Bronchial epithelial cell (primary cell): Measurements from ENCODE around the gene CAMTA1. TPM values are rescaled to one million over a fixed set of nuclear protein-coding genes. Genes with fewer than 3 reads are reported as not detected.
A peak's percentile ranks its signal among the peaks of the same experiment; 100 is the strongest.

Experiments used
- DNase-seq: peaks from one replicate; pipeline ENCODE4 v3.0.0-alpha.2; 2010; ENCODE audit warnings: low read depth
- FAIRE-seq: peaks from 2 replicates; lab custom pipeline; 2011; peaks lifted over from hg19 to GRCh38; lab: Jason Lieb, UNC
- H3K27me3 ChIP-seq: 2 replicates; pipeline ENCODE4 v1.5.1; 2011; ENCODE audit warnings: low read length; ENCODE audit not compliant: control insufficient read depth, insufficient read depth
- H3K36me3 ChIP-seq: 2 replicates; pipeline ENCODE4 v1.5.1; 2011; ENCODE audit warnings: low read length; ENCODE audit not compliant: control insufficient read depth, insufficient read depth
- H3K4me3 ChIP-seq: 2 replicates; pipeline ENCODE4 v1.5.1; 2011; ENCODE audit warnings: mild to moderate bottlenecking, low read depth, low read length, control low read depth
- total RNA-seq: library from RNA; depleted of rRNA; stranded (reverse); fragments of >200 nt; gene quantifications from 2 replicates; pipeline ENCODE4 v1.2.1, GENCODE V29; 2014
- TF ChIP-seq, protein P1 (sequence below): IDR thresholded peaks from 2 replicates; pipeline ENCODE4 v1.5.1; 2011; ENCODE audit warnings: mild to moderate bottlenecking, moderate library complexity, low read length, control low read depth, inconsistent platforms; ENCODE audit not compliant: insufficient read depth, severe bottlenecking

The CAMTA1 gene
- total RNA-seq, 1 donor from 2014 or later: 68.2 TPM

DNA sequence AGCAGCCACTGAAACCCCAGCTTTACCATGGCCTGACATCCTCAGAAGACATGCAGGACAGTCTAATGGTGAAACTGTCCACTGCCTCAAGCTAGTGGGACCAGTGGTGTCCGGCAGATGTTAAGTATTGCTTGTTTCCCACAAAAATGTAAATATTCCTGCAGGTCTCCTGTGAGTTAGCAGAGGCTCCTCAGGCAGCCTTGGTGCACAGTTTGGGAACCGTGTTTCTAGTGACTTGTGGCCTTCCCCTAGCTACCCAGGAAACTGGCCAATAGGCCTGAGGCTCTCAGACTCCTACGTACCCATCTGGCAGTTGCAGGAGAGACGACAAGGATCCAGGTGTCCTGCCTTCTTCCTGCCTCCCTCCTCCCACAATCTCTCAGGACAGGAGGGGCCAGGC lies 142.4 kb downstream of the CAMTA1 start:
- no peak for DNase-seq
- H3K4me3 ChIP-seq: no peak overlapping the region
- TF ChIP-seq, protein P1, sequence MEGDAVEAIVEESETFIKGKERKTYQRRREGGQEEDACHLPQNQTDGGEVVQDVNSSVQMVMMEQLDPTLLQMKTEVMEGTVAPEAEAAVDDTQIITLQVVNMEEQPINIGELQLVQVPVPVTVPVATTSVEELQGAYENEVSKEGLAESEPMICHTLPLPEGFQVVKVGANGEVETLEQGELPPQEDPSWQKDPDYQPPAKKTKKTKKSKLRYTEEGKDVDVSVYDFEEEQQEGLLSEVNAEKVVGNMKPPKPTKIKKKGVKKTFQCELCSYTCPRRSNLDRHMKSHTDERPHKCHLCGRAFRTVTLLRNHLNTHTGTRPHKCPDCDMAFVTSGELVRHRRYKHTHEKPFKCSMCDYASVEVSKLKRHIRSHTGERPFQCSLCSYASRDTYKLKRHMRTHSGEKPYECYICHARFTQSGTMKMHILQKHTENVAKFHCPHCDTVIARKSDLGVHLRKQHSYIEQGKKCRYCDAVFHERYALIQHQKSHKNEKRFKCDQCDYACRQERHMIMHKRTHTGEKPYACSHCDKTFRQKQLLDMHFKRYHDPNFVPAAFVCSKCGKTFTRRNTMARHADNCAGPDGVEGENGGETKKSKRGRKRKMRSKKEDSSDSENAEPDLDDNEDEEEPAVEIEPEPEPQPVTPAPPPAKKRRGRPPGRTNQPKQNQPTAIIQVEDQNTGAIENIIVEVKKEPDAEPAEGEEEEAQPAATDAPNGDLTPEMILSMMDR: no peak
- peaks cover 4% of the 10 kb centered on the region for H3K27me3 ChIP-seq
- FAIRE-seq: peak; percentile 68
- no peaks in the 10 kb centered on the region for H3K36me3 ChIP-seq

DNA sequence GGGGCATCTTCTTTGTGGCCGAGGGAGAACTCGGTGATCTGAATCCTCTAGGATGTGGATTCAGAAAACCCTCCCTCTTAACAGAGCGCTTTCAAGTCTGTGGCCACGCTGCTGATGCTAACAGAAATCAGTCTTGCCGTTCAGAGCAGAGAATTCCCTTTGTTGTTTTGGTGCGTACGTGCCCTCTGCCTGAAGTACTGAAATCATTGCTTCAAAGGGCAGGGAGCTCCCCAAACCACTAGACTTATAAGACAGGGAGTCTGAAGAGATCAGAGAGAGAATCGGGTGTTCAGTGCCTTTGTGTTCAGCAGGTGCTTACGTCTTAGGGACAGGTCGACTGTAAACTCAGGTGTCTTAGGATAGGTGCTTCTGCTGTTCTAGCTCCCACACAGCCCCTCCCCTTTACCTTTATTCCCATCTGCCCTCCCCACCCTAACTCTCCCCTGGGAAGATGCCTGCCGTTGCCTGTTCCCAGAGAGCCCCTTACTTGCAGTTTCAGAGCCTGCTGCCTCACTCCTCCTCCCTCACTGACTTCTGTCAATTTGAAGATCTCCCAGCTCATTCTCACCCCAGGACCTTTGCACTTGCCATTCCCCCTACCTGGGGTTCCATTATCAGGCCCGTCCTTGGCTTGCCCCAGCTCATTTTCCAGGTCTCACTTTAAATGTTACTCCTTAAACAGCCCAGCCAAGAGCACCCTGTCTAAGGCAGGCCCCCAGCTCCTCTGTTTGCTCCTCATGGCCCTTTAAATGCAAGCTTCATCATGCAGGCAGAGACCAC lies 143.0 kb downstream of the CAMTA1 start:
- no peaks in the 10 kb centered on the region for H3K36me3 ChIP-seq
- no peak for FAIRE-seq
- no peak overlapping the region for H3K4me3 ChIP-seq
- TF ChIP-seq, protein P1: no peak
- no peak for DNase-seq
- H3K27me3 ChIP-seq: peaks cover 4% of the 10 kb centered on the region

DNA sequence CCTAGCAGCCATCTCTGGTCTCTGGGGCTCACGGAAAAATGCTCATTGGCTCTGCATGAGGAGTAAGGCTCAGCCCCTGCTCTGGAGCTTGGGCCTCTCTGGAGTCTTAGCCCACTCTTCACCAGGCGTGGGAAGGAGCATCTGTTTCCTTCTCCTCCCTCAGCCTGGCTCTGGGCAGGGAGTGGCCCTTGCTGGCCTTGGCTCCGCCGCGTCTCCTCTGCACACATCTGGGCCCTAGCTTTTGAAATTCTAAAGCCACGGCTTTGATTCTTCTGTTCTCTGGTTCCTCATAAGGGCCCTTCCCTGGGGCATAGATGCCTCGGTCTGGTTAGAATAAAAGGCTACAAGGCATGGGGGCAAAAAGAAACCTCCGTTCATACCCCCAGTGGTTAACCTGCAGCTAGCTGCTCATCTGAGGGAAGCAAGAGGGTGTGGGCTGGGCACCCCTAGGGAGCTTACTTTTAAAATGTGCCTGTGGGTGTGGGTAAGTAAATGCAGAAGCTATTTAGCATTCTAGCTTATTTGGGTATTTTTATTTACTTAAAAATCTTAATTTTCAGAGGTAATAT lies 145.6 kb downstream of the CAMTA1 start:
- Histone ChIP-seq H3K36me3 (no peaks in the 10 kb centered on the region), H3K4me3 (no peak overlapping the region), H3K27me3 (peaks cover 4% of the 10 kb centered on the region)
- TF ChIP-seq, protein P1: no peak
- FAIRE-seq (no peak), DNase-seq (no peak)

DNA sequence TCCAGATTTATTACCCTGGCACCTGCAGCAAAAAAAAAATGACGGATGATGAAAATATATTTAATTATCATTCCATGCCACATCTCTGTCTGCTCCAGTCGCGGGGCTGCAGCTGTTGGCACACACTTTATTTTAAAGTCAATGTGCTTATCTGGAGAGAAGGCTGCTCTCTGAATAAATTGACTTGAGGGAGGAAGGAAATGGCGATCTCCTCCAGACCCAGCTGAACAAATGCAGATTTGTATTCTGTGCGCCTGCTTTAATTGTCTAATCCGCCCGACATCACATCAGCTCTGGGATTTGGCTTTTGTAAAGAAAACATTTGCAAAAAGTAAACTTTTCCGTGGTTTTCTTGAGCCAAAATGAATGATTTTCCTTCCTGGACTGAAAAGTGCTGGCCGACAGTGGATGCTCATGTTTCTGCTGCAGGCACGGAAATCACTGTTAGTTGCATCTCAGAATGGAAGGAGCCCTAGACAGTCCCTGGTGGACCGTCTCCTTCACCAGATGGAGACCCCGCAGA lies 150.2 kb downstream of the CAMTA1 start:
- no peak for DNase-seq
- no peaks in the 10 kb centered on the region for H3K36me3 ChIP-seq
- H3K4me3 ChIP-seq: no peak overlapping the region
- peaks cover 2% of the 10 kb centered on the region for H3K27me3 ChIP-seq
- TF ChIP-seq, protein P1: no peak
- no peak for FAIRE-seq

DNA sequence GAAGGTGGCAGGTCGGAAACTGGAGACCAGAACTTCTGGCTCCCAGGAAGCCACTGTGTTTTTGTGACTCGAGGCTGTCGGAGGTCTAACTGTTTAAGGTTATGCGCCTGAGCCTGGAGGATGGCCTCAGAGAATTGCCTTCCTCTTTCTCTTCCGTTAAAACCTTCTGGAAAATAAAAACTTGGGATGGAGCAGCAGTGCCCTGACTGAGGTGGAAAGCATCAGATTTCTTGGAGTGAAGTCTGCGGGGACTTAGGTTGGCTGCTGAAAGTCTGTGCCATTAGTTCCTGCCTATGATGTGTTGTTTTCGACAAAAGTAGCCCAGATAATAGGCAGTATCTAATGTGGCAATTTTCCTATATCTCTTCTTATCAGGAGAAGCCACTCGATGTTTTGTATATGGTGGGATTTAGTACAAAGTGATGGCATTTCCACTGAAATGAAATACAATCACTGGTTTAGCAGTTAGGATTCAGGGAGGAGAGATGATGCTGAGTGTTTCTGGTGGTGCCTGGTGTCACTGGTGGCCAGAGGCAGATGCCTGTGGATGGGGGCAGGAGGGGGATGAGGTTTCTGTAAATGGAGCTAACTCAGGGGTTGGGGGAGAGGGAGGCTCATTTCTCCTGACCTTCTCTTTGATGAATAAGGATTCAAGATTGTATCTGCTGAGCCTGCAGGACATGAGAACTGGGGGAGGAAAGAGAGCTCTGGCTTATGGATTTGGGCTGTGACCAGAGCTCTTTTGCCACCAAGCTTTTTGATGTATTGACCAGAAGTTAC lies 150.8 kb downstream of the CAMTA1 start:
- FAIRE-seq: no peak

More for the DNA sequence above, 150.8 kb downstream of the CAMTA1 start:
- Histone ChIP-seq H3K4me3 (no peak overlapping the region), H3K27me3 (no peaks in the 10 kb centered on the region), H3K36me3 (no peaks in the 10 kb centered on the region)
- no peak for DNase-seq
- TF ChIP-seq, protein P1: no peak
